KMS-11 (cell line): ENCODE results near the gene ADAM15.
A peak's percentile ranks its signal among the peaks of the same experiment; 100 is the strongest.

Experiments used
- H2AFZ ChIP-seq: fragments of 200-600 bp; sonication (generic); 2 replicates; pipeline ENCODE4 v1.6.1; 2016; ENCODE audit warnings: antibody characterized with exemption, mixed run types, low read depth
- H3K27ac ChIP-seq: fragments of 200-600 bp; sonication (generic); 2 replicates; pipeline ENCODE4 v1.6.1; 2016; ENCODE audit warnings: mild to moderate bottlenecking, mixed run types
- H3K27me3 ChIP-seq: fragments of 200-600 bp; sonication (generic); 2 replicates; pipeline ENCODE4 v1.6.1; 2017; ENCODE audit warnings: mild to moderate bottlenecking, low read depth, mixed run types, moderate library complexity; ENCODE audit not compliant: insufficient read depth
- H3K36me3 ChIP-seq: fragments of 200-600 bp; sonication (generic); 2 replicates; pipeline ENCODE4 v1.6.1; 2017; ENCODE audit warnings: mild to moderate bottlenecking, mixed run types; ENCODE audit not compliant: insufficient read depth
- H3K4me1 ChIP-seq: fragments of 200-600 bp; sonication (generic); 2 replicates; pipeline ENCODE4 v1.6.1; 2016; ENCODE audit warnings: mild to moderate bottlenecking, low read depth, mixed run types; ENCODE audit not compliant: poor library complexity, severe bottlenecking
- H3K4me2 ChIP-seq: fragments of 200-600 bp; sonication (generic); 2 replicates; pipeline ENCODE4 v1.7.0; 2016; ENCODE audit warnings: mild to moderate bottlenecking, mixed run types
- H3K4me3 ChIP-seq: fragments of 200-600 bp; sonication (generic); IDR thresholded peaks from 2 replicates; pipeline ENCODE4 v1.6.1; 2017; ENCODE audit warnings: low read depth, low read length, mixed read lengths; ENCODE audit not compliant: insufficient read depth
- H3K79me2 ChIP-seq: fragments of 200-600 bp; sonication (generic); 2 replicates; pipeline ENCODE4 v1.6.1; 2016; ENCODE audit warnings: low read depth, mixed run types; ENCODE audit not compliant: insufficient read depth
- H3K9ac ChIP-seq: fragments of 200-600 bp; sonication (generic); 2 replicates; pipeline ENCODE4 v1.6.1; 2016; ENCODE audit warnings: mild to moderate bottlenecking, mixed run types
- H4K20me1 ChIP-seq: fragments of 200-600 bp; sonication (generic); 2 replicates; pipeline ENCODE4 v1.6.1; 2016; ENCODE audit warnings: mild to moderate bottlenecking, mixed run types; ENCODE audit not compliant: insufficient read depth
- TF ChIP-seq, protein P1 (sequence below): fragments of 200-600 bp; sonication (generic); conservative IDR thresholded peaks from 2 replicates; pipeline ENCODE4 v1.6.1; 2017; ENCODE audit warnings: low read depth, mild to moderate bottlenecking, antibody characterized with exemption, low read length, moderate library complexity, mixed read lengths

Gene ADAM15

GRCh38 chr1:155015527-155016230, 35.4 kb upstream of the ADAM15 start:
- no peak overlapping the region for H3K9ac ChIP-seq
- TF ChIP-seq, protein P1, sequence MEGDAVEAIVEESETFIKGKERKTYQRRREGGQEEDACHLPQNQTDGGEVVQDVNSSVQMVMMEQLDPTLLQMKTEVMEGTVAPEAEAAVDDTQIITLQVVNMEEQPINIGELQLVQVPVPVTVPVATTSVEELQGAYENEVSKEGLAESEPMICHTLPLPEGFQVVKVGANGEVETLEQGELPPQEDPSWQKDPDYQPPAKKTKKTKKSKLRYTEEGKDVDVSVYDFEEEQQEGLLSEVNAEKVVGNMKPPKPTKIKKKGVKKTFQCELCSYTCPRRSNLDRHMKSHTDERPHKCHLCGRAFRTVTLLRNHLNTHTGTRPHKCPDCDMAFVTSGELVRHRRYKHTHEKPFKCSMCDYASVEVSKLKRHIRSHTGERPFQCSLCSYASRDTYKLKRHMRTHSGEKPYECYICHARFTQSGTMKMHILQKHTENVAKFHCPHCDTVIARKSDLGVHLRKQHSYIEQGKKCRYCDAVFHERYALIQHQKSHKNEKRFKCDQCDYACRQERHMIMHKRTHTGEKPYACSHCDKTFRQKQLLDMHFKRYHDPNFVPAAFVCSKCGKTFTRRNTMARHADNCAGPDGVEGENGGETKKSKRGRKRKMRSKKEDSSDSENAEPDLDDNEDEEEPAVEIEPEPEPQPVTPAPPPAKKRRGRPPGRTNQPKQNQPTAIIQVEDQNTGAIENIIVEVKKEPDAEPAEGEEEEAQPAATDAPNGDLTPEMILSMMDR = no peak
- H3K4me1 ChIP-seq = peaks cover 32% of the 10 kb centered on the region
- H3K79me2 ChIP-seq = no peaks in the 10 kb centered on the region; the same call in 1 of the 2 replicates
- H2AFZ ChIP-seq = no peak overlapping the region
- no peak overlapping the region for H3K27ac ChIP-seq
- H3K36me3 ChIP-seq = peaks cover 7% of the 10 kb centered on the region; the same call in 1 of the 2 replicates
- H3K4me2 ChIP-seq = no peak overlapping the region
- no peaks in the 10 kb centered on the region for H3K27me3 ChIP-seq
- no peak overlapping the region for H3K4me3 ChIP-seq
- H4K20me1 ChIP-seq = no peaks in the 10 kb centered on the region

DNA sequence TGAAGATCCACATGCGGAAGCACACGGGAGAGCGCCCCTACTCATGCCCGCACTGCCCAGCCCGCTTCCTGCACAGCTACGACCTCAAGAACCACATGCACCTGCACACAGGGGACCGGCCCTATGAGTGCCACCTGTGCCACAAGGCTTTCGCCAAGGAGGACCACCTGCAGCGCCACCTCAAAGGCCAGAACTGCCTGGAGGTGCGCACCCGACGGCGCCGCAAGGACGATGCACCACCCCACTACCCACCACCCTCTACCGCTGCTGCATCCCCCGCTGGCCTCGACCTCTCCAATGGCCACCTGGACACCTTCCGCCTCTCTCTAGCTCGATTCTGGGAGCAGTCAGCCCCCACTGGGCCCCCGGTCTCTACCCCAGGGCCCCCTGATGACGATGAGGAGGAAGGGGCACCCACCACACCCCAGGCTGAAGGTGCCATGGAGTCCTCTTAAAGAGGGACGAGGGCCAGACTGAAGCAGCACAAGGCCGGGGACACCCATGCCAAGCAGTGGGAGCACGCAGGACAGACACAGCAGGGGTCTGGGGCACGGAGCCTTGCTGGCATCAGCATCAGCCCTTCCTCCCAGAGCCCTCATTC, 34.8 kb upstream of the ADAM15 start:
- Histone ChIP-seq H4K20me1 (no peaks in the 10 kb centered on the region), H3K79me2 (no peaks in the 10 kb centered on the region), H2AFZ (no peak overlapping the region), H3K9ac (no peak overlapping the region), H3K27me3 (no peaks in the 10 kb centered on the region), H3K4me3 (no peak overlapping the region), H3K4me1 (peaks cover 32% of the 10 kb centered on the region), H3K27ac (no peak overlapping the region), H3K4me2 (peak overlapping the region; percentile 16; the same call in 1 of the 2 replicates), H3K36me3 (peaks cover 7% of the 10 kb centered on the region; the same call in 1 of the 2 replicates)
- TF ChIP-seq, protein P1 = no peak; the same call in 1 of the 2 replicates

GRCh38 chr1:155017041-155017945, 33.8 kb upstream of the ADAM15 start:
- Histone ChIP-seq H3K4me1 (peaks cover 32% of the 10 kb centered on the region), H3K9ac (no peak overlapping the region; the same call in 1 of the 2 replicates), H3K27ac (no peak overlapping the region), H3K79me2 (no peaks in the 10 kb centered on the region), H2AFZ (no peak overlapping the region), H3K27me3 (no peaks in the 10 kb centered on the region), H3K4me3 (no peak overlapping the region), H3K4me2 (peak overlapping the region; percentile 16; the same call in 1 of the 2 replicates), H3K36me3 (peaks cover 7% of the 10 kb centered on the region; the same call in 1 of the 2 replicates), H4K20me1 (no peaks in the 10 kb centered on the region)
- TF ChIP-seq, protein P1 = peak; percentile 95

DNA sequence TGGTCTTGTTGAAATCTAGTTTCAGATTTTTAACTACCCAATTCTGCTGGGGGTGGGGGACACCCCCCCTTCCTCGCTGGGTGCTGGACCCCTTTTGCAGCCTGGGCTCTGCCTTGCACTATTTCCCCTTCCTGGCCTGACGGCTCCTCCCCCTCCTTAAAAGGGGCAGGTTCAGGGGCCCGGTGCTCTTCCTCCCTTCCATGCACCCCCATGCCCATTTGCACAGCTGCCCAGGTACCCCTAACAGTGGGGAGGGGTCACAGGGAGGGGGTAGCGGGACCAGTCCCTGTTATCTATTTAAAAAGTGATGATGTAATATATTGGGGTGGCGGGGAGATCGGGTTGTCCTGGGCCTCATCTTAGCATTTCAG, 33.2 kb upstream of the ADAM15 start:
- Histone ChIP-seq H2AFZ (no peak overlapping the region), H3K27ac (no peak overlapping the region), H3K4me2 (peak overlapping the region; percentile 16; the same call in 1 of the 2 replicates), H3K79me2 (no peaks in the 10 kb centered on the region), H3K27me3 (no peaks in the 10 kb centered on the region), H4K20me1 (no peaks in the 10 kb centered on the region), H3K4me1 (peaks cover 32% of the 10 kb centered on the region), H3K9ac (no peak overlapping the region; the same call in 1 of the 2 replicates), H3K4me3 (no peak overlapping the region), H3K36me3 (peaks cover 7% of the 10 kb centered on the region; the same call in 1 of the 2 replicates)
- TF ChIP-seq, protein P1 = peak; percentile 40
